Right lobe of liver (tissue), 4 donors: ENCODE data around the gene TMEM245.

ENCODE experiments used
- CTCF ChIP-seq, 4 donors: fragments of 200-600 bp in 3 of 4; fragments of 450-650 bp in 1 of 4; IDR thresholded peaks; one replicate each; pipeline versions ENCODE4 v1.5.1 to v1.8.0; 2016 to 2022; ENCODE audit warnings: antibody characterized with exemption in 4 of 4, mild to moderate bottlenecking in 2 of 4
- POLR2A ChIP-seq: fragments of 450-650 bp; IDR thresholded peaks from one replicate; pipeline ENCODE4 v1.6.1; 2017; ENCODE audit warnings: antibody characterized with exemption, mild to moderate bottlenecking
- donor health status: DM: no; HTN: no; CAD: no.
- donor health status: DM: no; HTN: no; CAD: no.
- donor health status: DM: no; HTN: yes; CAD: no.

- TF ChIP-seq CTCF (IDR thresholded peaks at IDR 0.05) (no peak), POLR2A (no peak)
Measured at GRCh38 chr9:109017061-109017460, 102.7 kb downstream of the TMEM245 start.
